ENCODE results near the gene GATA3.

GATA3 gene

GRCh38 chr10:8116926-8117493 is 62.5 kb downstream of the GATA3 start:
- no peak for TF ChIP-seq CTCF (IDR thresholded peaks at IDR 0.05; ENCODE audit: unreplicated experiment in 3 of 3)
- H3K4me1 Mint-ChIP-seq: no peaks in the 10 kb centered on the region

GRCh38 chr10:8121201-8121890 is 66.9 kb downstream of the GATA3 start:
- Mint-ChIP-seq H3K36me3 (ENCODE audit: low read depth) (no peaks in the 10 kb centered on the region), H3K9me3 (no peaks in the 10 kb centered on the region), H3K27ac (no peak overlapping the region), H3K4me1 (no peaks in the 10 kb centered on the region), H3K4me3 (no peak overlapping the region), H3K27me3 (ENCODE audit: low read depth) (peaks cover 9% of the 10 kb centered on the region)
- TF ChIP-seq CTCF (IDR thresholded peaks at IDR 0.05; ENCODE audit: unreplicated experiment in 3 of 3): no peak

More at GRCh38 chr10:8116926-8117493, 62.5 kb downstream of the GATA3 start:
- no peak overlapping the region for H3K4me3 Mint-ChIP-seq
- H3K36me3 Mint-ChIP-seq (ENCODE audit: low read depth): no peaks in the 10 kb centered on the region
- no peak overlapping the region for H3K27ac Mint-ChIP-seq
- peaks cover 4% of the 10 kb centered on the region for H3K27me3 Mint-ChIP-seq (ENCODE audit: low read depth)
- no peaks in the 10 kb centered on the region for H3K9me3 Mint-ChIP-seq

GRCh38 chr10:8122611-8123369 is 68.3 kb downstream of the GATA3 start:
- no peak for TF ChIP-seq CTCF (IDR thresholded peaks at IDR 0.05; ENCODE audit: unreplicated experiment in 3 of 3)
- H3K4me3 Mint-ChIP-seq: no peak overlapping the region
- H3K9me3 Mint-ChIP-seq: no peaks in the 10 kb centered on the region
- H3K4me1 Mint-ChIP-seq: no peaks in the 10 kb centered on the region
- no peak overlapping the region for H3K27ac Mint-ChIP-seq
- H3K27me3 Mint-ChIP-seq (ENCODE audit: low read depth): peaks cover 9% of the 10 kb centered on the region
- H3K36me3 Mint-ChIP-seq (ENCODE audit: low read depth): no peaks in the 10 kb centered on the region

GRCh38 chr10:8124436-8124835 is 69.9 kb downstream of the GATA3 start:
- H3K9me3 Mint-ChIP-seq: no peaks in the 10 kb centered on the region
- no peaks in the 10 kb centered on the region for H3K36me3 Mint-ChIP-seq (ENCODE audit: low read depth)
- H3K27me3 Mint-ChIP-seq (ENCODE audit: low read depth): peaks cover 12% of the 10 kb centered on the region
- TF ChIP-seq CTCF (IDR thresholded peaks at IDR 0.05; ENCODE audit: unreplicated experiment in 3 of 3): no peak
- no peaks in the 10 kb centered on the region for H3K4me1 Mint-ChIP-seq
- H3K4me3 Mint-ChIP-seq: no peak overlapping the region
- H3K27ac Mint-ChIP-seq: no peak overlapping the region
